22Rv1 (cell line): ENCODE results near the gene FIBIN.

Experiments used
- CTCF ChIP-seq: fragments of 450-650 bp; IDR thresholded peaks from 2 replicates; pipeline ENCODE4 v1.5.1; 2017; ENCODE audit warnings: mild to moderate bottlenecking
- ZFX ChIP-seq: fragments of 450-650 bp; IDR thresholded peaks from 2 replicates; pipeline ENCODE4 v1.6.1; 2017; ENCODE audit warnings: antibody characterized with exemption, borderline replicate concordance

GRCh38 chr11:26985943-26986342 lies 8.0 kb upstream of the FIBIN start:
- TF ChIP-seq CTCF: no peak
- TF ChIP-seq ZFX: no peak
